ENCODE data around the gene IL1RAPL1. TPM values are rescaled to one million over a fixed set of nuclear protein-coding genes. Genes with fewer than 3 reads are reported as not detected.

Gene IL1RAPL1
- total and polyA plus RNA-seq, 2 donors (not counting 3 experiments of a cell fraction or from before 2014, with no cell fraction given), result 0.79 to 1.3 TPM

GRCh38 chrX:29477878-29478277, 890.6 kb downstream of the IL1RAPL1 start:
- Histone ChIP-seq H3K4me1 (ENCODE audit: control insufficient read depth, extremely low read depth, insufficient read depth, low read length) (no peaks in the 10 kb centered on the region), H4K20me1 (replicated peaks; ENCODE audit: control insufficient read depth, extremely low read depth, insufficient read depth, low read length) (no peaks in the 10 kb centered on the region), H3K9me3 (replicated peaks; ENCODE audit: control insufficient read depth, insufficient read depth, low read length) (no peaks in the 10 kb centered on the region), H3K27me3 (ENCODE audit: control insufficient read depth in 2 of 2, insufficient read depth in 2 of 2, low read length in 2 of 2) (no peaks in the 10 kb centered on the region), H3K4me2 (ENCODE audit: insufficient read depth, low read length) (no peak overlapping the region), H2AFZ (ENCODE audit: low read depth, low read length) (no peak overlapping the region), H3K36me3 (ENCODE audit: control insufficient read depth in 2 of 2, extremely low read depth in 1 of 2, insufficient read depth in 2 of 2, low read length in 2 of 2) (no peaks in the 10 kb centered on the region), H3K9me1 (replicated peaks; ENCODE audit: control insufficient read depth, extremely low read depth, insufficient read depth, low read length) (no peaks in the 10 kb centered on the region), H3K79me2 (ENCODE audit: control insufficient read depth, insufficient read depth, low read length) (no peaks in the 10 kb centered on the region), H3K4me3 (replicated peaks in 1 of 3; ENCODE audit: insufficient read depth in 1 of 3, low read depth in 1 of 3, low read length in 3 of 3) (no peak overlapping the region), H3K9ac (replicated peaks; ENCODE audit: extremely low read depth, insufficient read depth, low read length) (no peak overlapping the region), H3K27ac (ENCODE audit: insufficient read depth, low read depth, low read length) (no peak overlapping the region)
- POLR2A ChIA-PET, result no interaction called here
- dilution Hi-C loops (cut with MboI; ENCODE audit: extremely low pct_ligation_motif_present, low sequenced_read_pairs), result no loop called here
- intact Hi-C loops (cut with micrococcal nuclease), result loop anchor here (5.0 to 10.0 kb wide), 2 partner anchors 243 to 891 kb away; partner anchors contain the start of gene IL1RAPL1
- CTCF ChIA-PET, result interaction anchor here (1.1 to 2.0 kb wide), 7 partner anchors 12 to 426 kb away, joined by 3 to 13 read pairs (median 6); no protein-coding TSS in a partner anchor
- FAIRE-seq, result no peak
- no peak for DNase-seq (ENCODE audit: low read depth, low spot score)
- TF ChIP-seq CTCF (IDR thresholded peaks at IDR 0.05; ENCODE audit: extremely low read depth in 1 of 2, insufficient read depth in 1 of 2, low read depth in 1 of 2, low read length in 2 of 2) (no peak), EZH2 (IDR thresholded peaks at IDR 0.05; ENCODE audit: borderline replicate concordance, low read depth, low read length, severe bottlenecking) (no peak), POLR2AphosphoS5 (IDR thresholded peaks at IDR 0.05; ENCODE audit: insufficient read depth, low read depth, low read length) (no peak), POLR2A (IDR thresholded peaks at IDR 0.05; ENCODE audit: low read depth, low read length) (no peak), GATA2 (IDR thresholded peaks at IDR 0.05; ENCODE audit: insufficient read depth, insufficient read length, low read depth, low read length) (no peak), FOS (IDR thresholded peaks at IDR 0.05; ENCODE audit: borderline replicate concordance, insufficient read depth, low read length) (no peak), MAX (IDR thresholded peaks at IDR 0.05; ENCODE audit: insufficient read depth, insufficient read length) (no peak), MYC (IDR thresholded peaks at IDR 0.05; ENCODE audit: low read depth, low read length) (no peak), JUN (IDR thresholded peaks at IDR 0.05; ENCODE audit: borderline replicate concordance, insufficient read depth, insufficient read length, low read depth) (no peak)
- no TSS peak for BruUV-seq (replicated peaks)

All from endothelial cell of umbilical vein (primary cell).